EL (cell line): ENCODE results near the gene UTP20.
A peak's percentile ranks its signal among the peaks of the same experiment; 100 is the strongest.

ENCODE experiments used
- DNase-seq: peaks from one replicate; pipeline ENCODE4 v3.0.0-alpha.2; 2016

The UTP20 gene

GRCh38 chr12:101280006-101280505, at the start of gene UTP20:
TSS of gene UTP20 (plus strand) at chr12:101280105. CDS start at chr12:101280283, 178 bp downstream.
- DNase-seq, result peak; percentile 88

GRCh38 chr12:101230547-101230946, 49.4 kb upstream of the UTP20 start:
- peak; percentile 89 for DNase-seq

GRCh38 chr12:101231636-101232035, 48.3 kb upstream of the UTP20 start:
- DNase-seq, result no peak

- no peak for DNase-seq
Measured at GRCh38 chr12:101235686-101236085, 44.2 kb upstream of the UTP20 start.

GRCh38 chr12:101238306-101238705, 41.6 kb upstream of the UTP20 start:
- DNase-seq, result no peak

GRCh38 chr12:101238800-101239329, 41.0 kb upstream of the UTP20 start:
- DNase-seq, result no peak

GRCh38 chr12:101243074-101243473, 36.8 kb upstream of the UTP20 start:
- no peak for DNase-seq

- no peak for DNase-seq
Measured at GRCh38 chr12:101243616-101244015, 36.3 kb upstream of the UTP20 start.

GRCh38 chr12:101256266-101256665, 23.6 kb upstream of the UTP20 start:
- peak; percentile 3 for DNase-seq

GRCh38 chr12:101257357-101257756, 22.5 kb upstream of the UTP20 start:
- no peak for DNase-seq

- DNase-seq, result no peak
Measured at GRCh38 chr12:101267111-101267510, 12.8 kb upstream of the UTP20 start.

- DNase-seq, result no peak
Measured at GRCh38 chr12:101276433-101276832, 3.5 kb upstream of the UTP20 start.

GRCh38 chr12:101277443-101277842, 2.5 kb upstream of the UTP20 start:
- DNase-seq, result no peak

- DNase-seq, result no peak
Measured at GRCh38 chr12:101287357-101287756, 7.5 kb downstream of the UTP20 start.

- no peak for DNase-seq
Measured at GRCh38 chr12:101297661-101298060, 17.8 kb downstream of the UTP20 start.

- peak; percentile 75 for DNase-seq
Measured at GRCh38 chr12:101298426-101298825, 18.5 kb downstream of the UTP20 start.

- DNase-seq, result no peak
Measured at GRCh38 chr12:101299346-101299745, 19.4 kb downstream of the UTP20 start.

GRCh38 chr12:101299931-101300330, 20.0 kb downstream of the UTP20 start:
- DNase-seq, result no peak

GRCh38 chr12:101302741-101303140, 22.8 kb downstream of the UTP20 start:
- DNase-seq, result no peak

GRCh38 chr12:101305226-101305779, 25.4 kb downstream of the UTP20 start:
- DNase-seq, result no peak

- no peak for DNase-seq
Measured at GRCh38 chr12:101305794-101306193, 25.9 kb downstream of the UTP20 start.

- DNase-seq, result no peak
Measured at GRCh38 chr12:101322480-101322879, 42.6 kb downstream of the UTP20 start.

GRCh38 chr12:101323255-101323654, 43.4 kb downstream of the UTP20 start:
- no peak for DNase-seq

GRCh38 chr12:101325590-101325989, 45.7 kb downstream of the UTP20 start:
- DNase-seq, result no peak

GRCh38 chr12:101327051-101327450, 47.1 kb downstream of the UTP20 start:
- no peak for DNase-seq
